ENCODE data around the gene ARF4. TPM values are rescaled to one million over a fixed set of nuclear protein-coding genes. Genes with fewer than 3 reads are reported as not detected.
"Not testable (repeated sequence)": the region's sequence is repeated elsewhere in the genome, so short reads cannot be mapped to it uniquely, and the experiment has no call there.

Gene ARF4
- total RNA-seq, 1 donor from 2014 or later, result 138 TPM

GRCh38 chr3:57637391-57637790 is 40.2 kb upstream of the ARF4 start:
- H3K79me2 ChIP-seq (ENCODE audit: low read depth), result no peaks in the 10 kb centered on the region
- Mint-ChIP-seq H3K9me3 (no peaks in the 10 kb centered on the region), H3K27ac (no peak overlapping the region), H3K36me3 (peaks cover 27% of the 10 kb centered on the region), H3K4me1 (no peaks in the 10 kb centered on the region), H3K27me3 (ENCODE audit: insufficient read depth, low read depth) (no peaks in the 10 kb centered on the region), H3K4me3 (no peak overlapping the region)
- H3K4me3 ChIP-seq, result no peak overlapping the region
- no peak for DNase-seq (ENCODE audit: low spot score)
- no peak overlapping the region for H2AFZ ChIP-seq (replicated peaks)
- no peak for TF ChIP-seq EZH2phosphoT487 (IDR thresholded peaks at IDR 0.05)
- no peak for TF ChIP-seq CTCF (IDR thresholded peaks at IDR 0.05)
- TF ChIP-seq EZH2 (IDR thresholded peaks at IDR 0.05), result no peak
- no peak overlapping the region for H3K9ac ChIP-seq
- no peaks in the 10 kb centered on the region for H4K20me1 ChIP-seq (ENCODE audit: low read depth)
- H3F3A ChIP-seq (ENCODE audit: low read depth), result no peaks in the 10 kb centered on the region
- peaks cover 20% of the 10 kb centered on the region for H3K36me3 ChIP-seq
- no peaks in the 10 kb centered on the region for H3K27me3 ChIP-seq
- H3K27ac ChIP-seq, result no peak overlapping the region
- no peak overlapping the region for H3K4me2 ChIP-seq
- H3K9me3 ChIP-seq (ENCODE audit: low read depth), result no peaks in the 10 kb centered on the region
- no peaks in the 10 kb centered on the region for H3K4me1 ChIP-seq

- H3K4me1 ChIP-seq; H3K9me3 Mint-ChIP-seq; H3K9ac ChIP-seq; H3K9me3 ChIP-seq (ENCODE audit: low read depth); H3K27ac Mint-ChIP-seq; H3K4me2 ChIP-seq; H3K27me3 ChIP-seq; H3K27ac ChIP-seq; H4K20me1 ChIP-seq (ENCODE audit: low read depth); H3K4me1 Mint-ChIP-seq; H3F3A ChIP-seq (ENCODE audit: low read depth); H3K79me2 ChIP-seq (ENCODE audit: low read depth); H3K4me3 ChIP-seq; H2AFZ ChIP-seq (replicated peaks); H3K27me3 Mint-ChIP-seq (ENCODE audit: insufficient read depth, low read depth); DNase-seq (ENCODE audit: low spot score); H3K4me3 Mint-ChIP-seq: not testable (repeated sequence)
- H3K36me3 ChIP-seq, result peaks cover 14% of the 10 kb centered on the region
- peaks cover 24% of the 10 kb centered on the region for H3K36me3 Mint-ChIP-seq
Observed at GRCh38 chr3:57634259-57634658, 37.1 kb upstream of the ARF4 start.

GRCh38 chr3:57627976-57628375 is 30.8 kb upstream of the ARF4 start:
- TF ChIP-seq EZH2 (IDR thresholded peaks at IDR 0.05), result no peak
- no peak for TF ChIP-seq CTCF (IDR thresholded peaks at IDR 0.05)
- TF ChIP-seq EZH2phosphoT487 (IDR thresholded peaks at IDR 0.05), result no peak
- DNase-seq (ENCODE audit: low spot score), result no peak
- H3K4me1 ChIP-seq, result no peaks in the 10 kb centered on the region
- H3F3A ChIP-seq (ENCODE audit: low read depth), result no peaks in the 10 kb centered on the region
- H3K9me3 Mint-ChIP-seq, result no peaks in the 10 kb centered on the region
- no peak overlapping the region for H3K4me3 Mint-ChIP-seq
- no peak overlapping the region for H3K27ac ChIP-seq
- H3K4me3 ChIP-seq, result no peak overlapping the region
- peaks cover 2% of the 10 kb centered on the region for H3K27me3 Mint-ChIP-seq (ENCODE audit: insufficient read depth, low read depth)
- no peaks in the 10 kb centered on the region for H3K79me2 ChIP-seq (ENCODE audit: low read depth)
- no peaks in the 10 kb centered on the region for H4K20me1 ChIP-seq (ENCODE audit: low read depth)
- H3K36me3 ChIP-seq, result peaks cover 36% of the 10 kb centered on the region
- no peak overlapping the region for H3K27ac Mint-ChIP-seq
- H3K36me3 Mint-ChIP-seq, result peaks cover 39% of the 10 kb centered on the region
- H3K9me3 ChIP-seq (ENCODE audit: low read depth), result no peaks in the 10 kb centered on the region
- H3K4me1 Mint-ChIP-seq, result peaks cover 2% of the 10 kb centered on the region
- H2AFZ ChIP-seq (replicated peaks), result no peak overlapping the region
- H3K9ac ChIP-seq, result no peak overlapping the region
- no peaks in the 10 kb centered on the region for H3K27me3 ChIP-seq
- H3K4me2 ChIP-seq, result no peak overlapping the region

GRCh38 chr3:57624801-57625200 is 27.7 kb upstream of the ARF4 start:
- peaks cover 34% of the 10 kb centered on the region for H3K36me3 Mint-ChIP-seq
- H3K27me3 ChIP-seq, result no peaks in the 10 kb centered on the region
- H3K4me3 Mint-ChIP-seq, result no peak overlapping the region
- H3K4me1 Mint-ChIP-seq, result peaks cover 2% of the 10 kb centered on the region
- no peaks in the 10 kb centered on the region for H3K9me3 ChIP-seq (ENCODE audit: low read depth)
- H2AFZ ChIP-seq (replicated peaks), result no peak overlapping the region
- H3K9ac ChIP-seq, result no peak overlapping the region
- peaks cover 2% of the 10 kb centered on the region for H3K27me3 Mint-ChIP-seq (ENCODE audit: insufficient read depth, low read depth)
- H3K4me2 ChIP-seq, result no peak overlapping the region
- H3K9me3 Mint-ChIP-seq, result no peaks in the 10 kb centered on the region
- TF ChIP-seq EZH2phosphoT487 (IDR thresholded peaks at IDR 0.05) (no peak), EZH2 (IDR thresholded peaks at IDR 0.05) (no peak), CTCF (IDR thresholded peaks at IDR 0.05) (no peak)
- peaks cover 30% of the 10 kb centered on the region for H3K36me3 ChIP-seq
- H3K4me1 ChIP-seq, result no peaks in the 10 kb centered on the region
- no peak for DNase-seq (ENCODE audit: low spot score)
- H4K20me1 ChIP-seq (ENCODE audit: low read depth), result no peaks in the 10 kb centered on the region
- H3K79me2 ChIP-seq (ENCODE audit: low read depth), result no peaks in the 10 kb centered on the region
- H3K4me3 ChIP-seq, result no peak overlapping the region
- H3K27ac Mint-ChIP-seq, result no peak overlapping the region
- H3K27ac ChIP-seq, result no peak overlapping the region
- no peaks in the 10 kb centered on the region for H3F3A ChIP-seq (ENCODE audit: low read depth)

Measured in neural progenitor cell (in vitro differentiated cells).